H9 (cell line): ENCODE measurements around the gene TGM3. TPM values are rescaled to one million over a fixed set of nuclear protein-coding genes. Genes with fewer than 3 reads are reported as not detected.
A peak's percentile ranks its signal among the peaks of the same experiment; 100 is the strongest.

Experiments used
- DNase-seq: peaks from one replicate; pipeline ENCODE4 v3.0.0-alpha.2; 2017
- H2AFZ ChIP-seq: one replicate; pipeline ENCODE4 v1.6.1; 2013; ENCODE audit warnings: mild to moderate bottlenecking, low read length, control low read depth, moderate library complexity
- H2AK5ac ChIP-seq: 2 replicates; pipeline ENCODE4 v1.6.1; 2013; ENCODE audit warnings: low read length, control low read depth, mixed read lengths; ENCODE audit not compliant: insufficient read length
- H2BK120ac ChIP-seq: one replicate; pipeline ENCODE4 v1.6.1; 2013; ENCODE audit warnings: low read depth, mild to moderate bottlenecking, low read length, control low read depth, inconsistent platforms; ENCODE audit not compliant: poor library complexity, severe bottlenecking
- H2BK12ac ChIP-seq: 2 replicates; pipeline ENCODE4 v1.6.1; 2013; ENCODE audit warnings: low read length, control low read depth, mixed read lengths, low read depth; ENCODE audit not compliant: insufficient read length
- H2BK15ac ChIP-seq: 2 replicates; pipeline ENCODE4 v1.6.1; 2013; ENCODE audit warnings: low read depth, low read length, control low read depth
- H2BK20ac ChIP-seq: one replicate; pipeline ENCODE4 v1.6.1; 2013; ENCODE audit warnings: low read depth, mild to moderate bottlenecking, low read length, control low read depth, inconsistent platforms; ENCODE audit not compliant: poor library complexity, severe bottlenecking
- H2BK5ac ChIP-seq: 2 replicates; pipeline ENCODE4 v1.6.1; 2013; ENCODE audit warnings: low read length, control low read depth, mixed read lengths; ENCODE audit not compliant: insufficient read length
- H3K14ac ChIP-seq: 2 replicates; pipeline ENCODE4 v1.6.1; 2013; ENCODE audit warnings: low read length, control low read depth; ENCODE audit not compliant: insufficient read depth
- H3K18ac ChIP-seq: 2 replicates; pipeline ENCODE4 v1.6.1; 2013; ENCODE audit warnings: low read depth, mild to moderate bottlenecking, mixed read lengths, low read length, control low read depth; ENCODE audit not compliant: insufficient read length
- H3K23ac ChIP-seq: 2 replicates; pipeline ENCODE4 v1.6.1; 2013; ENCODE audit warnings: low read length, control low read depth, mixed read lengths, low read depth; ENCODE audit not compliant: insufficient read length
- H3K23me2 ChIP-seq: 2 replicates; pipeline ENCODE4 v1.6.1; 2013; ENCODE audit warnings: low read depth, mild to moderate bottlenecking, mixed read lengths, low read length, control low read depth; ENCODE audit not compliant: insufficient read length, poor library complexity, severe bottlenecking
- H3K27ac ChIP-seq: 2 replicates; pipeline ENCODE4 v1.5.1; 2013; ENCODE audit warnings: low read length, control low read depth, mixed read lengths, low read depth; ENCODE audit not compliant: insufficient read length
- H3K27me3 ChIP-seq: 2 replicates; pipeline ENCODE4 v1.6.1; 2013; ENCODE audit warnings: low read length, control low read depth, inconsistent platforms; ENCODE audit not compliant: insufficient read depth
- H3K4ac ChIP-seq: 2 replicates; pipeline ENCODE4 v1.6.1; 2013; ENCODE audit warnings: low read depth, mild to moderate bottlenecking, control low read depth, inconsistent platforms, low read length, moderate library complexity
- H3K4me1 ChIP-seq: 2 replicates; pipeline ENCODE4 v1.6.1; 2013; ENCODE audit warnings: low read length, control low read depth, inconsistent platforms; ENCODE audit not compliant: insufficient read depth
- H3K4me2 ChIP-seq: 2 replicates; pipeline ENCODE4 v1.6.1; 2013; ENCODE audit warnings: low read length, control low read depth, mixed read lengths; ENCODE audit not compliant: insufficient read length, insufficient read depth
- H3K56ac ChIP-seq: 2 replicates; pipeline ENCODE4 v1.6.1; 2013; ENCODE audit warnings: low read depth, mild to moderate bottlenecking, mixed read lengths, low read length, control low read depth; ENCODE audit not compliant: insufficient read length
- H3K79me1 ChIP-seq: 2 replicates; pipeline ENCODE4 v1.6.1; 2013; ENCODE audit warnings: low read depth, mild to moderate bottlenecking, moderate library complexity, low read length, control low read depth, inconsistent platforms; ENCODE audit not compliant: insufficient read depth, poor library complexity, severe bottlenecking
- H3K79me2 ChIP-seq: 2 replicates; pipeline ENCODE4 v1.6.1; 2013; ENCODE audit warnings: low read length, control low read depth, inconsistent platforms; ENCODE audit not compliant: insufficient read depth
- H3K9ac ChIP-seq: 2 replicates; pipeline ENCODE4 v1.6.1; 2013; ENCODE audit warnings: low read length, control low read depth, mixed read lengths; ENCODE audit not compliant: insufficient read length; ENCODE audit errors: extremely low read depth
- H3K9me3 ChIP-seq: one replicate; pipeline ENCODE4 v1.6.1; 2013; ENCODE audit warnings: low read depth, low read length, inconsistent platforms; ENCODE audit not compliant: control insufficient read depth
- H3T11ph ChIP-seq: one replicate; pipeline ENCODE4 v1.6.1; 2013; ENCODE audit warnings: mild to moderate bottlenecking, low read length, control low read depth, inconsistent platforms
- H4K20me1 ChIP-seq: one replicate; pipeline ENCODE4 v1.6.1; 2013; ENCODE audit not compliant: control insufficient read depth, insufficient read length, insufficient read depth
- H4K5ac ChIP-seq: 2 replicates; pipeline ENCODE4 v1.6.1; 2013; ENCODE audit warnings: low read depth, mild to moderate bottlenecking, mixed read lengths, low read length, control low read depth; ENCODE audit not compliant: insufficient read length
- H4K8ac ChIP-seq: replicated peaks from 2 replicates; pipeline ENCODE4 v1.6.1; 2013; ENCODE audit warnings: low read length, control low read depth, mixed read lengths, low read depth; ENCODE audit not compliant: insufficient read length
- H4K91ac ChIP-seq: 2 replicates; pipeline ENCODE4 v1.6.1; 2013; ENCODE audit warnings: low read depth, mild to moderate bottlenecking, moderate library complexity, mixed read lengths, low read length, control low read depth; ENCODE audit not compliant: insufficient read length
- H3K27ac Mint-ChIP-seq, 3 experiments: 2 replicates in 2 of 3; 3 replicates in 1 of 3; pipeline ENCODE4 v1.8.0; 2020 to 2021; ENCODE audit warnings: mixed read lengths in 3 of 3, mild to moderate bottlenecking in 1 of 3, moderate library complexity in 1 of 3
- H3K27me3 Mint-ChIP-seq: 2 replicates; pipeline ENCODE4 v1.8.0; 2021; ENCODE audit warnings: low read depth, mild to moderate bottlenecking, moderate library complexity, mixed read lengths
- H3K36me3 Mint-ChIP-seq, 3 experiments: 2 replicates in 2 of 3; 3 replicates in 1 of 3; pipeline ENCODE4 v1.8.0; 2020 to 2021; ENCODE audit warnings: low read depth in 3 of 3, mixed read lengths in 3 of 3; ENCODE audit not compliant: insufficient read depth in 1 of 3
- H3K4me1 Mint-ChIP-seq, 2 experiments: 2 replicates each; pipeline ENCODE4 v1.8.0; 2020; ENCODE audit warnings: mixed read lengths in 2 of 2
- H3K4me3 Mint-ChIP-seq, 2 experiments: 2 replicates in 1 of 2; 3 replicates in 1 of 2; pipeline ENCODE4 v1.8.0; 2020 to 2021; ENCODE audit warnings: mild to moderate bottlenecking in 2 of 2, mixed read lengths in 2 of 2, moderate library complexity in 1 of 2
- H3K9me3 Mint-ChIP-seq, 2 experiments: 2 replicates in 1 of 2; 3 replicates in 1 of 2; pipeline ENCODE4 v1.8.0; 2020; ENCODE audit warnings: mild to moderate bottlenecking in 2 of 2, mixed read lengths in 2 of 2, moderate library complexity in 1 of 2
- WGBS: extraction: QIAGEN DNeasy Blood & Tissue Kit; methylation state at CpG from one replicate; pipeline ENCODE4 v1.1.7; 2013; ENCODE audit warnings: missing lambda C conversion rate, low lambda C conversion rate, mixed read lengths; ENCODE audit not compliant: insufficient read length; ENCODE audit errors: extremely low coverage; 5-methylcytosine and 5-hydroxymethylcytosine counted together
- total RNA-seq: library from RNA; stranded (reverse); gene quantifications from 2 replicates; pipeline ENCODE4 v1.2.1, GENCODE V29; 2021
- TF ChIP-seq, protein P1 (sequence below): fragments of 200-600 bp; sonication (generic); conservative IDR thresholded peaks from 3 replicates; pipeline ENCODE4 v1.8.0; 2021; ENCODE audit warnings: antibody characterized with exemption, mild to moderate bottlenecking

The TGM3 gene
- total RNA-seq, 1 experiment from 2014 or later = not detected

DNA sequence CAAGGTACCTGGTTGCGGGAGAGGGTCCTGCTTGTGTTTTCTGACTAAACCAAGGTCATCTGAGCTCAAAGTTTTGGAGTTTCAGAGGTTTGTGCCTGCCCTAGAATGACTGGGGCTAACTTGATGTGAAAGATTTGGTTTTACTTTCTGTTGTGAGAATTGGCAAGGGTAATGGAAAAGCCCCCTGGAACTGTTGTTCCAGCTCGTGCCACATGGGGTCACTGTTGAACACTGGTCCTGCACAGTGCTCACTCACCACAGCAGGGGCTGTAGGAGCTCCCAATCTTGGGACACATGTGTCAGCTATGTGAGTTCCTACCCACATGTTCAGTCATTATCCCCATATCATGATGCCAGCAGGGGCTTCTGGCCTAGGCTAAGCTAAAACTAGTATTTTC is 91.4 kb downstream of the TGM3 start:
- H3K14ac ChIP-seq = no peak overlapping the region
- H3T11ph ChIP-seq = no peak overlapping the region
- no peak overlapping the region for H3K27ac ChIP-seq
- no peaks in the 10 kb centered on the region for H3K9me3 ChIP-seq
- no peak overlapping the region for H3K23ac ChIP-seq
- H3K4me3 Mint-ChIP-seq = no peak overlapping the region
- no peak overlapping the region for H2AFZ ChIP-seq
- H3K18ac ChIP-seq = no peak overlapping the region
- H2AK5ac ChIP-seq = no peak overlapping the region
- no peak overlapping the region for H3K4me2 ChIP-seq
- H3K36me3 Mint-ChIP-seq = no peaks in the 10 kb centered on the region
- H3K27ac Mint-ChIP-seq = peak overlapping the region in 1 of 3 experiments; percentile 86; a peak in 2 of 7 replicates
- H3K23me2 ChIP-seq = no peaks in the 10 kb centered on the region
- TF ChIP-seq, protein P1, sequence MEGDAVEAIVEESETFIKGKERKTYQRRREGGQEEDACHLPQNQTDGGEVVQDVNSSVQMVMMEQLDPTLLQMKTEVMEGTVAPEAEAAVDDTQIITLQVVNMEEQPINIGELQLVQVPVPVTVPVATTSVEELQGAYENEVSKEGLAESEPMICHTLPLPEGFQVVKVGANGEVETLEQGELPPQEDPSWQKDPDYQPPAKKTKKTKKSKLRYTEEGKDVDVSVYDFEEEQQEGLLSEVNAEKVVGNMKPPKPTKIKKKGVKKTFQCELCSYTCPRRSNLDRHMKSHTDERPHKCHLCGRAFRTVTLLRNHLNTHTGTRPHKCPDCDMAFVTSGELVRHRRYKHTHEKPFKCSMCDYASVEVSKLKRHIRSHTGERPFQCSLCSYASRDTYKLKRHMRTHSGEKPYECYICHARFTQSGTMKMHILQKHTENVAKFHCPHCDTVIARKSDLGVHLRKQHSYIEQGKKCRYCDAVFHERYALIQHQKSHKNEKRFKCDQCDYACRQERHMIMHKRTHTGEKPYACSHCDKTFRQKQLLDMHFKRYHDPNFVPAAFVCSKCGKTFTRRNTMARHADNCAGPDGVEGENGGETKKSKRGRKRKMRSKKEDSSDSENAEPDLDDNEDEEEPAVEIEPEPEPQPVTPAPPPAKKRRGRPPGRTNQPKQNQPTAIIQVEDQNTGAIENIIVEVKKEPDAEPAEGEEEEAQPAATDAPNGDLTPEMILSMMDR = peak; percentile 88
- no peaks in the 10 kb centered on the region for H3K79me2 ChIP-seq
- no peak overlapping the region for H3K4ac ChIP-seq
- no CpG with 5 or more reads among the region's 2 CpGs for WGBS
- H4K5ac ChIP-seq = no peak overlapping the region
- H3K27me3 ChIP-seq = no peaks in the 10 kb centered on the region
- no peak overlapping the region for H3K56ac ChIP-seq
- no peaks in the 10 kb centered on the region for H3K4me1 ChIP-seq
- no peak overlapping the region for H4K91ac ChIP-seq
- no peaks in the 10 kb centered on the region for H3K4me1 Mint-ChIP-seq
- H4K8ac ChIP-seq = no peak overlapping the region
- no peaks in the 10 kb centered on the region for H3K79me1 ChIP-seq
- no peak overlapping the region for H2BK5ac ChIP-seq
- no peak overlapping the region for H2BK20ac ChIP-seq
- no peak overlapping the region for H2BK12ac ChIP-seq
- no peak overlapping the region for H3K9ac ChIP-seq
- no peak overlapping the region for H2BK120ac ChIP-seq
- H4K20me1 ChIP-seq = no peaks in the 10 kb centered on the region
- DNase-seq = peak; percentile 79
- H2BK15ac ChIP-seq = no peak overlapping the region
- no peaks in the 10 kb centered on the region; a peak in 2 of 5 replicates for H3K9me3 Mint-ChIP-seq
- peaks cover 7% of the 10 kb centered on the region for H3K27me3 Mint-ChIP-seq
